ENCODE data around the gene BBOX1. TPM values are rescaled to one million over a fixed set of nuclear protein-coding genes. Genes with fewer than 3 reads are reported as not detected.

The BBOX1 gene
- total and polyA plus RNA-seq, 2 of the 8 experiments (the other 6 are each of a cell fraction or from before 2014, with no cell fraction given): not detected

DNA sequence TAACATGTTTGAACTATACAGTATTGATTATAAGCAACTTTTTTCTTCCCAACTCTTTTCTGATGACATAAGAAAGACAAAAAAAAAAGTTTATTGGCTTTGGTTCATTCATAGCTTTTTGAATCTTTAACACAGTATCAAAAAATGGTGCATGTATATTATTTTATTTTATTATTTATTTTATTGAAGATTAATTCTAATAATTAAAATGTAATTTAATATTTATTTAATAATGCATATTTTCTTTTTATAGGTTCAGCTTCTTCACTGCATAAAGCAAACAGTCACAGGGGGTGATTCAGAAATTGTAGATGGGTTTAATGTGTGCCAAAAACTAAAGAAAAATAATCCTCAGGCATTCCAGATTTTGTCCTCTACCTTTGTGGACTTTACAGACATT is 78.8 kb downstream of the BBOX1 start (continued):
- TF ChIP-seq, protein P1, sequence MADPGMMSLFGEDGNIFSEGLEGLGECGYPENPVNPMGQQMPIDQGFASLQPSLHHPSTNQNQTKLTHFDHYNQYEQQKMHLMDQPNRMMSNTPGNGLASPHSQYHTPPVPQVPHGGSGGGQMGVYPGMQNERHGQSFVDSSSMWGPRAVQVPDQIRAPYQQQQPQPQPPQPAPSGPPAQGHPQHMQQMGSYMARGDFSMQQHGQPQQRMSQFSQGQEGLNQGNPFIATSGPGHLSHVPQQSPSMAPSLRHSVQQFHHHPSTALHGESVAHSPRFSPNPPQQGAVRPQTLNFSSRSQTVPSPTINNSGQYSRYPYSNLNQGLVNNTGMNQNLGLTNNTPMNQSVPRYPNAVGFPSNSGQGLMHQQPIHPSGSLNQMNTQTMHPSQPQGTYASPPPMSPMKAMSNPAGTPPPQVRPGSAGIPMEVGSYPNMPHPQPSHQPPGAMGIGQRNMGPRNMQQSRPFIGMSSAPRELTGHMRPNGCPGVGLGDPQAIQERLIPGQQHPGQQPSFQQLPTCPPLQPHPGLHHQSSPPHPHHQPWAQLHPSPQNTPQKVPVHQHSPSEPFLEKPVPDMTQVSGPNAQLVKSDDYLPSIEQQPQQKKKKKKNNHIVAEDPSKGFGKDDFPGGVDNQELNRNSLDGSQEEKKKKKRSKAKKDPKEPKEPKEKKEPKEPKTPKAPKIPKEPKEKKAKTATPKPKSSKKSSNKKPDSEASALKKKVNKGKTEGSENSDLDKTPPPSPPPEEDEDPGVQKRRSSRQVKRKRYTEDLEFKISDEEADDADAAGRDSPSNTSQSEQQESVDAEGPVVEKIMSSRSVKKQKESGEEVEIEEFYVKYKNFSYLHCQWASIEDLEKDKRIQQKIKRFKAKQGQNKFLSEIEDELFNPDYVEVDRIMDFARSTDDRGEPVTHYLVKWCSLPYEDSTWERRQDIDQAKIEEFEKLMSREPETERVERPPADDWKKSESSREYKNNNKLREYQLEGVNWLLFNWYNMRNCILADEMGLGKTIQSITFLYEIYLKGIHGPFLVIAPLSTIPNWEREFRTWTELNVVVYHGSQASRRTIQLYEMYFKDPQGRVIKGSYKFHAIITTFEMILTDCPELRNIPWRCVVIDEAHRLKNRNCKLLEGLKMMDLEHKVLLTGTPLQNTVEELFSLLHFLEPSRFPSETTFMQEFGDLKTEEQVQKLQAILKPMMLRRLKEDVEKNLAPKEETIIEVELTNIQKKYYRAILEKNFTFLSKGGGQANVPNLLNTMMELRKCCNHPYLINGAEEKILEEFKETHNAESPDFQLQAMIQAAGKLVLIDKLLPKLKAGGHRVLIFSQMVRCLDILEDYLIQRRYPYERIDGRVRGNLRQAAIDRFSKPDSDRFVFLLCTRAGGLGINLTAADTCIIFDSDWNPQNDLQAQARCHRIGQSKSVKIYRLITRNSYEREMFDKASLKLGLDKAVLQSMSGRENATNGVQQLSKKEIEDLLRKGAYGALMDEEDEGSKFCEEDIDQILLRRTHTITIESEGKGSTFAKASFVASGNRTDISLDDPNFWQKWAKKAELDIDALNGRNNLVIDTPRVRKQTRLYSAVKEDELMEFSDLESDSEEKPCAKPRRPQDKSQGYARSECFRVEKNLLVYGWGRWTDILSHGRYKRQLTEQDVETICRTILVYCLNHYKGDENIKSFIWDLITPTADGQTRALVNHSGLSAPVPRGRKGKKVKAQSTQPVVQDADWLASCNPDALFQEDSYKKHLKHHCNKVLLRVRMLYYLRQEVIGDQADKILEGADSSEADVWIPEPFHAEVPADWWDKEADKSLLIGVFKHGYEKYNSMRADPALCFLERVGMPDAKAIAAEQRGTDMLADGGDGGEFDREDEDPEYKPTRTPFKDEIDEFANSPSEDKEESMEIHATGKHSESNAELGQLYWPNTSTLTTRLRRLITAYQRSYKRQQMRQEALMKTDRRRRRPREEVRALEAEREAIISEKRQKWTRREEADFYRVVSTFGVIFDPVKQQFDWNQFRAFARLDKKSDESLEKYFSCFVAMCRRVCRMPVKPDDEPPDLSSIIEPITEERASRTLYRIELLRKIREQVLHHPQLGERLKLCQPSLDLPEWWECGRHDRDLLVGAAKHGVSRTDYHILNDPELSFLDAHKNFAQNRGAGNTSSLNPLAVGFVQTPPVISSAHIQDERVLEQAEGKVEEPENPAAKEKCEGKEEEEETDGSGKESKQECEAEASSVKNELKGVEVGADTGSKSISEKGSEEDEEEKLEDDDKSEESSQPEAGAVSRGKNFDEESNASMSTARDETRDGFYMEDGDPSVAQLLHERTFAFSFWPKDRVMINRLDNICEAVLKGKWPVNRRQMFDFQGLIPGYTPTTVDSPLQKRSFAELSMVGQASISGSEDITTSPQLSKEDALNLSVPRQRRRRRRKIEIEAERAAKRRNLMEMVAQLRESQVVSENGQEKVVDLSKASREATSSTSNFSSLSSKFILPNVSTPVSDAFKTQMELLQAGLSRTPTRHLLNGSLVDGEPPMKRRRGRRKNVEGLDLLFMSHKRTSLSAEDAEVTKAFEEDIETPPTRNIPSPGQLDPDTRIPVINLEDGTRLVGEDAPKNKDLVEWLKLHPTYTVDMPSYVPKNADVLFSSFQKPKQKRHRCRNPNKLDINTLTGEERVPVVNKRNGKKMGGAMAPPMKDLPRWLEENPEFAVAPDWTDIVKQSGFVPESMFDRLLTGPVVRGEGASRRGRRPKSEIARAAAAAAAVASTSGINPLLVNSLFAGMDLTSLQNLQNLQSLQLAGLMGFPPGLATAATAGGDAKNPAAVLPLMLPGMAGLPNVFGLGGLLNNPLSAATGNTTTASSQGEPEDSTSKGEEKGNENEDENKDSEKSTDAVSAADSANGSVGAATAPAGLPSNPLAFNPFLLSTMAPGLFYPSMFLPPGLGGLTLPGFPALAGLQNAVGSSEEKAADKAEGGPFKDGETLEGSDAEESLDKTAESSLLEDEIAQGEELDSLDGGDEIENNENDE (IDR thresholded peaks at IDR 0.05; ENCODE audit: insufficient replicate concordance, low read length): no peak
- no peak for TF ChIP-seq MAFK (IDR thresholded peaks at IDR 0.05; ENCODE audit: low read depth, low read length)
- TF ChIP-seq SIN3A (conservative IDR thresholded peaks at IDR 0.05 in 1 of 2, IDR thresholded peaks at IDR 0.05 in 1 of 2; ENCODE audit: low read depth in 1 of 2, low read length in 2 of 2): no peak

All from H1 (cell line).